Heart left ventricle (tissue), 13 donors: ENCODE measurements around the gene RTF1.

Experiments used
- CTCF ChIP-seq, 12 donors: fragments of 200-600 bp; sonication (generic) in 4 of 12; IDR thresholded peaks; one replicate each; pipeline versions ENCODE4 v1.5.0 to v1.8.0; 2018 to 2022; ENCODE audit warnings: antibody characterized with exemption in 12 of 12, mild to moderate bottlenecking in 5 of 12
- POLR2A ChIP-seq, 2 donors: fragments of 450-650 bp; IDR thresholded peaks; one replicate each; pipeline ENCODE4 v1.6.1; 2017; ENCODE audit warnings: antibody characterized with exemption in 2 of 2, mild to moderate bottlenecking in 2 of 2, moderate library complexity in 2 of 2
- donor health status: ischemic (EF 13 %, LVEDD 7.1; RV severe dilation, severe dysfunction).
- donor health status: DM: no; HTN: yes; CAD: no.
- donor health status: DM: no; HTN: no; CAD: no.
- donor health status: ischemic (EF 25% LVEDD 6.9; RV normal size, moderate dysfunction).
- donor health status: ischemic (EF 25% LVEDD 5.7; RV mildly dilated, moderate dysfunction).
- donor health status: ischemic (EF 35%, LVEDD 5.7; RV mildly dilated, moderate dysfunction).
- donor health status: nonischemic (EF 11% LVEDD 7.7; RV severe dilation, severe dysfunction).
- donor health status: DM: yes; HTN: yes; CAD: no.
- donor health status: PGD.
- donor health status: ischemic (EF 29% LVEDD 5.4; RV normal size, mild dysfunction).
- donor health status: nonischemic (EF 23%, LVEDD 6.1; RV moderate dilation, normal function).

GRCh38 chr15:41423979-41424659, 7.2 kb downstream of the RTF1 start:
- no peak for TF ChIP-seq CTCF (IDR thresholded peaks at IDR 0.05)
- TF ChIP-seq POLR2A (IDR thresholded peaks at IDR 0.05), result no peak
